Cardiac fibroblast (primary cell): ENCODE measurements around the gene C1QTNF6.
"Not testable (repeated sequence)": the region's sequence is repeated elsewhere in the genome, so short reads cannot be mapped to it uniquely, and the experiment has no call there.

Source experiments
- DNase-seq, 2 donors: peaks; one replicate each; pipeline versions ENCODE4 v3.0.0 to v3.0.0-alpha.2; 2010; ENCODE audit warnings: low read depth in 2 of 2
- H3K4me3 ChIP-seq, 2 donors: replicated peaks in 1 of 2; 1 replicate in 1 of 2; 2 replicates in 1 of 2; pipeline ENCODE4 v1.5.1; 2011; ENCODE audit warnings: low read depth in 2 of 2, low read length in 2 of 2, mild to moderate bottlenecking in 2 of 2, moderate library complexity in 1 of 2
- TF ChIP-seq, protein P1 (sequence below): IDR thresholded peaks from one replicate; pipeline ENCODE4 v1.5.1; 2011; ENCODE audit warnings: low read depth, mild to moderate bottlenecking, low read length, inconsistent platforms

C1QTNF6 gene

DNA sequence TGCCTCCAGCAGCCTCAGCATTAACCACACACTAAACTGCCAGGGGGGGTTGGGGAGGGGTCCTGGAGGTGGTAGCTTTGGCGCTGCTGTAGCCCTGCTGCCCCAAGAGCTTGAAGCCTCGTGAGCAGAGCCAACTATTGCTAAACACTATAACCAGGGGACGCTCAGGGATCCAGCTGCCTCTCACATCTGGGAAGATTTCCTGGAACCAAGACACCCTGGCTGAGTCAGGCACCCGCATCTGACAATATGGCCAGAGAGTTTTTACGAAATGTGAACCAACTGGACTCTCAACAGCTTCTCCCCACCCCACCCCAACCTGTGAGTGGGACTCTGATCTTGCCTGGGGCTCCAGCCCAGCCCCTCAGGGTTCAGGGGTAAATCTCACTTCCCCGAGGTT lies 14.3 kb downstream of the C1QTNF6 start:
- no peak overlapping the region for H3K4me3 ChIP-seq
- TF ChIP-seq, protein P1, sequence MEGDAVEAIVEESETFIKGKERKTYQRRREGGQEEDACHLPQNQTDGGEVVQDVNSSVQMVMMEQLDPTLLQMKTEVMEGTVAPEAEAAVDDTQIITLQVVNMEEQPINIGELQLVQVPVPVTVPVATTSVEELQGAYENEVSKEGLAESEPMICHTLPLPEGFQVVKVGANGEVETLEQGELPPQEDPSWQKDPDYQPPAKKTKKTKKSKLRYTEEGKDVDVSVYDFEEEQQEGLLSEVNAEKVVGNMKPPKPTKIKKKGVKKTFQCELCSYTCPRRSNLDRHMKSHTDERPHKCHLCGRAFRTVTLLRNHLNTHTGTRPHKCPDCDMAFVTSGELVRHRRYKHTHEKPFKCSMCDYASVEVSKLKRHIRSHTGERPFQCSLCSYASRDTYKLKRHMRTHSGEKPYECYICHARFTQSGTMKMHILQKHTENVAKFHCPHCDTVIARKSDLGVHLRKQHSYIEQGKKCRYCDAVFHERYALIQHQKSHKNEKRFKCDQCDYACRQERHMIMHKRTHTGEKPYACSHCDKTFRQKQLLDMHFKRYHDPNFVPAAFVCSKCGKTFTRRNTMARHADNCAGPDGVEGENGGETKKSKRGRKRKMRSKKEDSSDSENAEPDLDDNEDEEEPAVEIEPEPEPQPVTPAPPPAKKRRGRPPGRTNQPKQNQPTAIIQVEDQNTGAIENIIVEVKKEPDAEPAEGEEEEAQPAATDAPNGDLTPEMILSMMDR = no peak
- peak; percentile 81 to 84 for DNase-seq

DNA sequence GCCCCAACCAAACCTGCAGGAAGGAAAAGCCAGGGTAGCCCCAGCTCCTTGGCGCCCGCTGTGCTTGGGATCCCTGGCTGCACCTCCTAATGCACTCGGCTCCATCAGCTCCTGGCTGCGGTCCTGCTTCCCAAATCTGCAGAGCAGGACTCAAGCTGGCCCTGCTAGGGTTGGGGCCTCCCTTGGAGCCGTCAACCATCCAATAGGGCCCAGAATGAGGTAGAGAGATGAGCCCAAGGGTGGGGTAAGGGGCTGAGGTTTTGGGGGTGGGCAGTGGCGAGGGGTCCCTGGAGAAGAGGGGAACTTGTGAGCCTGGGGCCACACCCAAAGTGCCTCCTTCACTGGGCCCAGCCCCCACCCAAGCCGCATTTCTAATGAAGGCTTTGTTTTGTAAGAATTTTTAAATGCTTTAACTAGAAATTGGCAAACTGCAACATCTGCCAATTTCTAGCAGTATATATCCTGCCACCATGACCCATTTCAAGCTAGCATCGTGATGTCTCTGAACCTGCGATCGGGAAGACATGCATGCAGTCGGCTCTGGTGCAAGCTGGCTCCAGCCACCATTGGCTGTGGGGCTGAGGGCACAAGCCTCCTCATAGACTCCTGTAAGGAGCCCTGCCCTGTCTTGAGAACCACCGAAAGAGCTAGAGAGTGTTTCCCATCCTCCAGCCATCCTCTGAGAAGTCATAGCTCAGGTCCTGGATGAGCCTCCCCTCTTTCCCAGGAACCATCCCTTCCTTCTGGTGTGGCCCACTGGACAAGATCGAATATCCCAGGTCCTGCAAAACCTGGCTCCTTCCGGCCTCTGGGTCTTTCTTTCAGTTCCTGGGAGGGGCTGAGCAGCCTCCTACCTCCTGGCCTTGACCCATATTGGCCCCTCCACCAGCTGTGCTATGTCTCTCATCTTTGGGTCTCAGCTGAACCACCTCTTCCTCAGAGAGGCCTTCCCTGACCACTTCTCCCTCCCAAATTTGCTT lies 15.5 kb downstream of the C1QTNF6 start:
- no peak overlapping the region for H3K4me3 ChIP-seq
- DNase-seq = no peak
- TF ChIP-seq, protein P1 = no peak

DNA sequence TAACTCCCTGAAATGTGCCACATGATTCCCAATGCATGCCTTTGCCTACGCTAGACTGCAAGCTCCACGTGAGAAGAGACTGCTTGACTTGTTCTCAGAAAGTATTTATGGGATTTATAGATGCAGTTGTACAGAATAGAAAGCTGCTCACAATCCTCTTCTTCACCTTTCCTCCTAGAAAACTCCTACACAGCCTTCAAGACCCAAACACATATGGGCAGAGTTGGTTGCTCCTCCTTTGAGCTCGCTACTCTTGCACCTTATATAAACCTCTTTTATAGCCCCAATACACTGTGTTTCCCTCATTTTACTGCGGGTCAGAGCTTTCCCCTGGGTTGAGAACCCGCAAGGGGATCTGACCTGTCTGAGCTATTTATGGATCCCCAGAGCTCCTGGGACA lies 16.4 kb downstream of the C1QTNF6 start:
- no peak for DNase-seq
- TF ChIP-seq, protein P1 = no peak
- H3K4me3 ChIP-seq = no peak overlapping the region

DNA sequence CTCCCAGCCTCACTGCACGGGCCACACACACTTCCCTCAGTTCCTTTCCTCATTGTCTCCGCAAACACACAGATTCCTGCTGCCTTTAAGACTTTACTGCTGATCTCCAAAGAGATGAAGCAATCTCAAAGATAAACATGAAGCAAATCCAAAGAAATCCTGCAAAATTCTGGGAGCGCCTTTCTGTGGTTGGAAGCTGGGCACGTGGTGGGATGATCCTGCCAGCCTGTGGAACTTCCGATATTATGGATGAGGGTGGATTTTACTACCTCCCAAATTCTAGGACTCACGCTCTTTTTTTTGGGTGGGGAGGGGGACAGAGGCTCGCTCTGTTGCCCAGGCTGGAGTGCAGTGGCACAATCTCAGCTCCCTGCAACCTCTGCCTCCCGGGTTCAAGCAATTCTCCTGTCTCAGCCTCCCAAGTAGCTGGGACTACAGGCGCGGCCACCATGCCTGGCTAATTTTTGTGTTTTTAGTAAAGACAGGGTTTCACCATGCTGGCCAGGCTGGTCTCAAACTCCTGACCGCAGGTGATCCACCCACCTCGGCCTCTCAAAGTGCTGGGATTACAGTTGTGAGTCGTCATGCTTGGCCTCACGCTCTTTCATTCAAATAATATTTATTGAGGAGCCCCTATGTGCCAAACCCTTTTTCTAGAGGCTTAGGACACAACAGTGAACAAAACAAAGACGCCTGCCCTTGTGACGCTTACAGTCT lies 17.2 kb downstream of the C1QTNF6 start:
- H3K4me3 ChIP-seq, DNase-seq: not testable (repeated sequence)

DNA sequence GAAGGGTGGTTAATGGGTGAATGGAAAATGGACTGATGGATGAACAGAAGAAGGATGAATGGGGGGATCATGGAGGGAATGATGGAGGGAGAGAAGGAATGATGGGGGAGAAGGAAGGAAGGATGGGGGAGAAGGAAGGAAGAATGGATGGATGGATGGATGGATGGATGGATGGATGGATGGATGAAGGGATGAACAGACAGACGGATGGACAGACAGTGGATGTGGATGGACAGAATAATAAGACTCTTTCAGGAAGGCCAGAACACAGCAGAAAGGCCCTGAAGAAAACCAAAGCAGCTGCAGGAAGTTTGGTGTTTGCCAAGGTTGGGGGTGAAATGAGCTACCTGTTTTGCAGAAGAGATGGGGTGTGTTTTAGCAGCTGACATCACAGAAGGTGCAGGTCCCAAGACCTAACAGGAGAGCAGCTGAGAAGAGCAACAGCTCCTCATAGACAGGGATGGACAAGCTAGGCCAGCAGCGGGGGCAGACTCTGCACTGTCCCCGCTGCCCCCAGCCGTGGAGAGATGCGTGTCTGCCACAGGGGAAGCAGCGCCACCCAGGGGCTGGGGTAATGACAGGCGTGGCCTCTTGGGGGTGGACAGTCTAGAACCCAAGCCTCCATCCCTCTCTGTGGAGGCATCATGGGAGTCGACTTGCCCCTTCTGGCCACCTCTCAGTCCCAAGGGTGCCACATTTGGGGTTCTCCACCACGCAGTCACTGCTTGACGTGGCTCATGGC lies 17.9 kb downstream of the C1QTNF6 start:
- TF ChIP-seq, protein P1 = no peak
- no peak overlapping the region for H3K4me3 ChIP-seq
- no peak for DNase-seq

DNA sequence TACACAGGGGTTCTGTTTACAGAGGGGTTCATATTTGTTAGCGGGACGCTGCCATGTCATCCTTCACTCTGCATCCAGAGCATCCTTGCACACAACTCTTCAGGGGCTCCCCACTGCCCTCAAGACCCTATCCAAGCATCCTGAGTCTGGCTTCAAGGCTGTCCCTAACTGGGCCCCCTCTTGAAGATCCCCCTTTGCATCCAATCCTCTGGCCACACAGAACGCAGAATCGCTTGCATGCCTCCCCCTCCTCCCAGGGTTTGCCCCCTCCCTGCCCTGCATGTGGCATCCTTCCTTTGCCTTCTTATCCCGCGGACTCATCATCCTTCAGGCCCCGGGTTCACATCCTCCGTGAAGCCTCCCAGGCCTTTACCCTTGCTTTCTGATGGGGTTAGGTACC lies 18.6 kb downstream of the C1QTNF6 start:
- no peak overlapping the region for H3K4me3 ChIP-seq
- TF ChIP-seq, protein P1 = no peak
- no peak for DNase-seq
